Measurements from ENCODE around the gene ANKS1B. TPM values are rescaled to one million over a fixed set of nuclear protein-coding genes. Genes with fewer than 3 reads are reported as not detected.

The ANKS1B gene
- total RNA-seq, 1 experiment from 2014 or later = 9.7 TPM

GRCh38 chr12:99769396-99769980 lies 215.2 kb downstream of the ANKS1B start:
- Histone ChIP-seq H3K4me3 (ENCODE audit: low read depth in 2 of 2, low read length in 2 of 2) (no peak overlapping the region), H3K27me3 (ENCODE audit: control insufficient read depth, insufficient read depth, low read length) (no peaks in the 10 kb centered on the region), H3K36me3 (ENCODE audit: control insufficient read depth, insufficient read depth, low read length) (no peaks in the 10 kb centered on the region), H3K4me1 (ENCODE audit: control insufficient read depth, insufficient read depth, low read length) (no peaks in the 10 kb centered on the region), H3K27ac (ENCODE audit: low read length) (no peak overlapping the region), H3K9me3 (ENCODE audit: control insufficient read depth, insufficient read depth, low read depth, low read length) (no peaks in the 10 kb centered on the region)
- in situ Hi-C loops (cut with HindIII; ENCODE audit: low pct_unique_long_range_greater_than_20kb, low sequenced_read_pairs) = no loop called here
- TF ChIP-seq SIN3A (IDR thresholded peaks at IDR 0.05; ENCODE audit: borderline replicate concordance, insufficient read depth, low read depth, low read length) = no peak
- TF ChIP-seq CTCF (IDR thresholded peaks at IDR 0.05) = no peak
- no peak for TF ChIP-seq POLR2AphosphoS5 (IDR thresholded peaks at IDR 0.05; ENCODE audit: low read depth, low read length)
- TF ChIP-seq REST (IDR thresholded peaks at IDR 0.05; ENCODE audit: insufficient read depth in 1 of 2, low read depth in 2 of 2, low read length in 1 of 2) = no peak
- TF ChIP-seq TCF7L2 (IDR thresholded peaks at IDR 0.05; ENCODE audit: low read depth, low read length) = no peak
- intact Hi-C loops (cut with micrococcal nuclease; ENCODE audit: unreplicated experiment) = loop anchor here (5.0 kb wide), 2 partner anchors 382 to 727 kb away; no protein-coding TSS in a partner anchor
- ChIA-PET POLR2A (interaction anchor here (0.7 kb wide), 1 partner anchor 154 kb away, joined by 4 read pairs; no protein-coding TSS in a partner anchor), CTCF (interaction anchor here (0.6 to 0.7 kb wide), 2 partner anchors 52 to 382 kb away, joined by 3 to 7 read pairs; no protein-coding TSS in a partner anchor)
- ATAC-seq (no peak), DNase-seq (ENCODE audit: low read depth, low spot score) (no peak)
- BruUV-seq (replicated peaks) = no TSS peak

- intact Hi-C loops (cut with micrococcal nuclease; ENCODE audit: unreplicated experiment) = loop anchor here (5.0 kb wide), 2 partner anchors 381 to 726 kb away; no protein-coding TSS in a partner anchor
- no peak for DNase-seq (ENCODE audit: low read depth, low spot score)
- no peak overlapping the region for H3K4me3 ChIP-seq (ENCODE audit: low read depth in 2 of 2, low read length in 2 of 2)
- ATAC-seq = no peak
- BruUV-seq (replicated peaks) = no TSS peak
- ChIA-PET CTCF (interaction anchor here (0.6 to 0.7 kb wide), 2 partner anchors 51 to 382 kb away, joined by 3 to 7 read pairs; no protein-coding TSS in a partner anchor), POLR2A (interaction anchor here (0.7 kb wide), 1 partner anchor 153 kb away, joined by 4 read pairs; no protein-coding TSS in a partner anchor)
- H3K4me1 ChIP-seq (ENCODE audit: control insufficient read depth, insufficient read depth, low read length) = no peaks in the 10 kb centered on the region
- H3K36me3 ChIP-seq (ENCODE audit: control insufficient read depth, insufficient read depth, low read length) = no peaks in the 10 kb centered on the region
- TF ChIP-seq SIN3A (IDR thresholded peaks at IDR 0.05; ENCODE audit: borderline replicate concordance, insufficient read depth, low read depth, low read length) = no peak
- TF ChIP-seq TCF7L2 (IDR thresholded peaks at IDR 0.05; ENCODE audit: low read depth, low read length) = no peak
- no peak for TF ChIP-seq POLR2AphosphoS5 (IDR thresholded peaks at IDR 0.05; ENCODE audit: low read depth, low read length)
- no peak for TF ChIP-seq CTCF (IDR thresholded peaks at IDR 0.05)
- TF ChIP-seq REST (IDR thresholded peaks at IDR 0.05; ENCODE audit: insufficient read depth in 1 of 2, low read depth in 2 of 2, low read length in 1 of 2) = no peak
- in situ Hi-C loops (cut with HindIII; ENCODE audit: low pct_unique_long_range_greater_than_20kb, low sequenced_read_pairs) = no loop called here
- H3K27ac ChIP-seq (ENCODE audit: low read length) = no peak overlapping the region
- H3K9me3 ChIP-seq (ENCODE audit: control insufficient read depth, insufficient read depth, low read depth, low read length) = no peaks in the 10 kb centered on the region
- H3K27me3 ChIP-seq (ENCODE audit: control insufficient read depth, insufficient read depth, low read length) = no peaks in the 10 kb centered on the region
These were observed 216.0 kb downstream of the ANKS1B start for GRCh38 chr12:99768758-99769157.
